Aortic smooth muscle cell (primary cell): ENCODE results near the gene SPRR2B. TPM values are rescaled to one million over a fixed set of nuclear protein-coding genes. Genes with fewer than 3 reads are reported as not detected.

Source experiments
- total RNA-seq: library from RNA; depleted of rRNA; stranded (reverse); fragments of >200 nt; gene quantifications from 2 replicates; pipeline ENCODE4 v1.2.3, GENCODE V29; 2014

Gene SPRR2B
- not detected in 2 replicates for total RNA-seq

GRCh38 chr1:153071511-153071910 lies at the start of gene SPRR2B:
TSS of gene SPRR2B (minus strand) at chr1:153071611. CDS start at chr1:153070839, 772 bp downstream.

GRCh38 chr1:153113416-153113815 lies 42.0 kb upstream of the SPRR2B start, which contains the start of gene SPRR2F:
TSS of gene SPRR2F (minus strand) at chr1:153113516. CDS start at chr1:153112733, 783 bp downstream.

GRCh38 chr1:153094426-153094825 lies 23.0 kb upstream of the SPRR2B start, which contains the start of gene SPRR2E:
TSS of gene SPRR2E (minus strand) at chr1:153094526. CDS start at chr1:153093751, 775 bp downstream.

GRCh38 chr1:153057375-153057774 lies 14.0 kb downstream of the SPRR2B start, which contains the start of gene SPRR2A:
TSS of gene SPRR2A (minus strand) at chr1:153057512. CDS start at chr1:153056735, 777 bp downstream.

GRCh38 chr1:153040950-153041631 lies 30.3 kb downstream of the SPRR2B start, which contains the start of gene SPRR2D:
TSS of gene SPRR2D (minus strand) at chr1:153041120. CDS start at chr1:153040346, 774 bp downstream.

GRCh38 chr1:153030895-153031294 lies 40.5 kb downstream of the SPRR2B start, which contains the start of gene SPRR1B:
TSS of gene SPRR1B (plus strand) at chr1:153031203. CDS start at chr1:153032346, 1,143 bp downstream.

Other genes starting within 250 kb of the SPRR2B start
- gene LCE1A, start 244.1 kb downstream of the SPRR2B start, total RNA-seq: not detected in 2 replicates
- not detected in 2 replicates for gene LCE6A, start 228.8 kb downstream of the SPRR2B start, total RNA-seq
- gene LCE7A, start 211.6 kb downstream of the SPRR2B start, total RNA-seq: not detected in 2 replicates
- not detected in 2 replicates for gene SMCP, start 193.3 kb downstream of the SPRR2B start, total RNA-seq
- gene IVL, start 163.1 kb downstream of the SPRR2B start, total RNA-seq: not detected in 2 replicates
- not detected in 2 replicates for gene SPRR5, start 124.4 kb downstream of the SPRR2B start, total RNA-seq
- not detected in 2 replicates for gene SPRR4, start 101.0 kb downstream of the SPRR2B start, total RNA-seq
- gene SPRR1A, start 87.5 kb downstream of the SPRR2B start, total RNA-seq: not detected in 2 replicates
- not detected in 2 replicates for gene SPRR3, start 69.9 kb downstream of the SPRR2B start, total RNA-seq
- not detected in 2 replicates for gene SPRR1B, start 40.4 kb downstream of the SPRR2B start, total RNA-seq
- gene SPRR2D, start 30.5 kb downstream of the SPRR2B start, total RNA-seq: not detected in 2 replicates
- not detected in 2 replicates for gene SPRR2A, start 14.1 kb downstream of the SPRR2B start, total RNA-seq
- not detected in 2 replicates for gene SPRR2E, start 22.9 kb upstream of the SPRR2B start, total RNA-seq
- not detected in 2 replicates for gene SPRR2F, start 41.9 kb upstream of the SPRR2B start, total RNA-seq
- not detected in 2 replicates for gene SPRR2G, start 79.3 kb upstream of the SPRR2B start, total RNA-seq
- not detected in 2 replicates for gene LELP1, start 131.8 kb upstream of the SPRR2B start, total RNA-seq
- gene PRR9, start 146.0 kb upstream of the SPRR2B start, total RNA-seq: not detected in 2 replicates
- gene LORICRIN, start 188.1 kb upstream of the SPRR2B start, total RNA-seq: not detected in 2 replicates
- gene PGLYRP3, start 241.3 kb upstream of the SPRR2B start, total RNA-seq: not detected in 2 replicates